Mammary epithelial cell (primary cell): ENCODE measurements around the gene ADAM12.

ENCODE experiments used
- CTCF ChIP-seq, 2 donors: IDR thresholded peaks in 1 of 2; conservative IDR thresholded peaks in 1 of 2; 2 replicates each; pipeline ENCODE4 v1.5.1; 2011 to 2012; ENCODE audit warnings: inconsistent platforms in 2 of 2, low read length in 2 of 2, mild to moderate bottlenecking in 2 of 2, control low read depth in 1 of 2, low read depth in 1 of 2; ENCODE audit not compliant: insufficient read depth in 1 of 2; ENCODE audit errors: extremely low read depth in 1 of 2
- EZH2 ChIP-seq: IDR thresholded peaks from 2 replicates; pipeline ENCODE4 v1.6.1; 2012; ENCODE audit warnings: low read length, inconsistent platforms, borderline replicate concordance

DNA sequence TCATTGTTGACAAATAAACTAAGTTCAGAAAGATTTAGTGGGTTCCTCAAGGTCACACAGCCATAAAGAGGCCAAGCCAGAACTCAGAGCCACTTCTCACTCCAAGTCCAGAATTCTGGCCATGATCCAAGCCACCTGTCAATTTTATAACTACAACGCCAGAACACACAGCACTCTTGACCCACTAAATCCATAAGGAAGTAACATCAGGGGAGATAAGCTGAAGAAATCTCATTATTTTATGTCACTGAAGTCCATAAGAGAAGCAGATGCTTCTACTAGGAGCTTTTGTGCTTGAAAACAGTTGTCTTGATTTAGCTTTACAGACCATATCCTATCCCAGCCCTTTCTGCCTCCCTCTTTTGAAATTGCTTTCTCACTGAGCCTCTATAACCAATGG is 15.9 kb downstream of the ADAM12 start:
- TF ChIP-seq CTCF (conservative IDR thresholded peaks at IDR 0.05 in 1 of 2, IDR thresholded peaks at IDR 0.05 in 1 of 2; ENCODE audit: extremely low read depth in 1 of 2, insufficient read depth in 1 of 2, low read depth in 1 of 2, low read length in 2 of 2) (no peak), EZH2 (no peak)
